ENCODE data around the gene IFT172. TPM values are rescaled to one million over a fixed set of nuclear protein-coding genes. Genes with fewer than 3 reads are reported as not detected.
A peak's percentile ranks its signal among the peaks of the same experiment; 100 is the strongest.

The IFT172 gene
- total RNA-seq, 2 donors from 2014 or later, result 34.7 to 52.6 TPM

GRCh38 chr2:27445615-27446014, 43.9 kb downstream of the IFT172 start:
- no peaks in the 10 kb centered on the region for H3K9me3 ChIP-seq
- no peaks in the 10 kb centered on the region for H3K4me1 ChIP-seq
- intact Hi-C loops (cut with DNase I), result no loop called here
- H3K36me3 ChIP-seq, result no peaks in the 10 kb centered on the region
- no peak for TF ChIP-seq CTCF (IDR thresholded peaks at IDR 0.05)
- peak overlapping the region; percentile 48 to 64 for H3K9ac ChIP-seq (ENCODE audit: low read depth in 2 of 2, low read length in 2 of 2)
- DNase-seq, result peak; percentile 50
- peak overlapping the region; percentile 91 for H3K27ac ChIP-seq
- no peaks in the 10 kb centered on the region for H3K27me3 ChIP-seq
- peak overlapping the region; percentile 6 for H3K4me3 ChIP-seq

- Histone ChIP-seq H3K27ac (peak overlapping the region; percentile 91), H3K36me3 (peaks cover under 1% of the 10 kb centered on the region), H3K9ac (ENCODE audit: low read depth in 2 of 2, low read length in 2 of 2) (peak overlapping the region in 1 of 2 donors; percentile 48), H3K4me3 (no peak overlapping the region), H3K9me3 (no peaks in the 10 kb centered on the region), H3K27me3 (no peaks in the 10 kb centered on the region), H3K4me1 (no peaks in the 10 kb centered on the region)
- no peak for DNase-seq
- intact Hi-C loops (cut with DNase I), result no loop called here
- no peak for TF ChIP-seq CTCF (IDR thresholded peaks at IDR 0.05)
These were observed 44.4 kb downstream of the IFT172 start for GRCh38 chr2:27445155-27445554.

- TF ChIP-seq CTCF (IDR thresholded peaks at IDR 0.05), result no peak
- DNase-seq, result peak; percentile 43
- Histone ChIP-seq H3K4me3 (peak overlapping the region; percentile 50), H3K4me1 (no peaks in the 10 kb centered on the region), H3K9ac (ENCODE audit: low read depth in 2 of 2, low read length in 2 of 2) (peak overlapping the region; percentile 52 to 84), H3K36me3 (peaks cover 5% of the 10 kb centered on the region), H3K27me3 (no peaks in the 10 kb centered on the region), H3K27ac (peak overlapping the region; percentile 73), H3K9me3 (no peaks in the 10 kb centered on the region)
- intact Hi-C loops (cut with DNase I), result no loop called here
These were observed 46.6 kb downstream of the IFT172 start for GRCh38 chr2:27442920-27443282.

GRCh38 chr2:27441958-27442919, 47.3 kb downstream of the IFT172 start, which contains the start of gene KRTCAP3:
KRTCAP3 (plus strand) TSS chr2:27442381; CDS start chr2:27442413, 32 bp downstream.
- peak within 1 kb of the TSS; percentile 73 for H3K27ac ChIP-seq
- H3K4me1 ChIP-seq, result no peaks in the 10 kb centered on the region
- intact Hi-C loops (cut with DNase I), result no loop called here
- peaks cover 5% of the 10 kb centered on the region for H3K36me3 ChIP-seq
- no peaks in the 10 kb centered on the region for H3K27me3 ChIP-seq
- H3K9me3 ChIP-seq, result no peaks in the 10 kb centered on the region
- peak; percentile 29 for TF ChIP-seq CTCF (IDR thresholded peaks at IDR 0.05)
- peak within 1 kb of the TSS; percentile 52 to 84 for H3K9ac ChIP-seq (ENCODE audit: low read depth in 2 of 2, low read length in 2 of 2)
- DNase-seq, result peak; percentile 84
- peak within 1 kb of the TSS; percentile 50 for H3K4me3 ChIP-seq

- no peaks in the 10 kb centered on the region for H3K4me1 ChIP-seq
- no peak overlapping the region for H3K4me3 ChIP-seq
- DNase-seq, result no peak
- no peak overlapping the region for H3K27ac ChIP-seq
- no peaks in the 10 kb centered on the region for H3K9me3 ChIP-seq
- TF ChIP-seq CTCF (IDR thresholded peaks at IDR 0.05), result no peak
- H3K27me3 ChIP-seq, result no peaks in the 10 kb centered on the region
- peaks cover 5% of the 10 kb centered on the region for H3K36me3 ChIP-seq
- intact Hi-C loops (cut with DNase I), result no loop called here
- no peak overlapping the region for H3K9ac ChIP-seq (ENCODE audit: low read depth in 2 of 2, low read length in 2 of 2)
These were observed 48.2 kb downstream of the IFT172 start for GRCh38 chr2:27441226-27441926.
